Peyer's patch (tissue), 4 donors: ENCODE measurements around the gene MELK.
A peak's percentile ranks its signal among the peaks of the same experiment; 100 is the strongest.

ENCODE experiments used
- POLR2A ChIP-seq, 2 donors: fragments of 450-650 bp; IDR thresholded peaks; one replicate each; pipeline ENCODE4 v1.5.1; 2017; ENCODE audit warnings: antibody characterized with exemption in 2 of 2, mild to moderate bottlenecking in 2 of 2, moderate library complexity in 2 of 2
- TF ChIP-seq, protein P1 (sequence below), 6 experiments: fragments of 450-650 bp in 4 of 6; fragments of 200-600 bp in 2 of 6; sonication (generic) in 1 of 6; IDR thresholded peaks; one replicate each; pipeline ENCODE4 v1.5.1; 2017 to 2019; ENCODE audit warnings: antibody characterized with exemption in 6 of 6, mild to moderate bottlenecking in 3 of 6, moderate library complexity in 1 of 6

DNA sequence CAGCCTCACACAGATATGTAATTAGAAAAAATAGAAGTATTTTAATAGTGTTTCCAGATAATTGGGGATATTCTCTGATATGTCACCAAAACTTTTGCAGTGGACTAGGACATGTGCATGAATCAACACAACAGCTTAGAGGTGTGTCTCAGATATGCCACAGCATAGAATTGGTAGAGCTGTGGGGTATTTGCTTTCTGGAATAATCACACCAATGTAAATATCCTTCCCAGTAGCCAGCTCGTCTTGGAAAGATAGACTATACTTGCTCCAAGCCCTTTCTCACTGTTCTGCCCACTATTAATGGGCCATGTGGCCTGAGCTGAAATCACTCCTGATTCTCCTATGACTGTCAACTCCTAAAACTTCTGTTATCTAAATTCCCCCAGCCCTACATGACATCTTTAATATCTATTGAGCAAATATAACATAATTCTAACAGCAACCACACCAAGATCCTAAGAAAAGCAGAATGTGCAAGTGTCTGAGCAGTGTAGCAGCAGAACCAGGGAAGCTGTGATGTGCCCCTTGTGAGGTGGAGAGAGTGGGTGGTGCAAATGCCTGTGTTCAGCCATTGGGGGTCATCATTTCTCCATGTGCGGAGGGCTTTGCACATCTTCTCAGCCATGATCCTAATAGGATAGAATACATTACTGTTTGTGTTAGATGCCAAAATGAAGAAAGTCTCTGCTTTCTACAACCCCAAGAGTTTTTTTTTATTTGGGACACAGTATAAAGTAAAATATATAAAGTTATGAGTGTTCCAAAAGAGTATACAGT, 65.0 kb downstream of the MELK start:
- no peak for TF ChIP-seq POLR2A (IDR thresholded peaks at IDR 0.05)
- TF ChIP-seq, protein P1, sequence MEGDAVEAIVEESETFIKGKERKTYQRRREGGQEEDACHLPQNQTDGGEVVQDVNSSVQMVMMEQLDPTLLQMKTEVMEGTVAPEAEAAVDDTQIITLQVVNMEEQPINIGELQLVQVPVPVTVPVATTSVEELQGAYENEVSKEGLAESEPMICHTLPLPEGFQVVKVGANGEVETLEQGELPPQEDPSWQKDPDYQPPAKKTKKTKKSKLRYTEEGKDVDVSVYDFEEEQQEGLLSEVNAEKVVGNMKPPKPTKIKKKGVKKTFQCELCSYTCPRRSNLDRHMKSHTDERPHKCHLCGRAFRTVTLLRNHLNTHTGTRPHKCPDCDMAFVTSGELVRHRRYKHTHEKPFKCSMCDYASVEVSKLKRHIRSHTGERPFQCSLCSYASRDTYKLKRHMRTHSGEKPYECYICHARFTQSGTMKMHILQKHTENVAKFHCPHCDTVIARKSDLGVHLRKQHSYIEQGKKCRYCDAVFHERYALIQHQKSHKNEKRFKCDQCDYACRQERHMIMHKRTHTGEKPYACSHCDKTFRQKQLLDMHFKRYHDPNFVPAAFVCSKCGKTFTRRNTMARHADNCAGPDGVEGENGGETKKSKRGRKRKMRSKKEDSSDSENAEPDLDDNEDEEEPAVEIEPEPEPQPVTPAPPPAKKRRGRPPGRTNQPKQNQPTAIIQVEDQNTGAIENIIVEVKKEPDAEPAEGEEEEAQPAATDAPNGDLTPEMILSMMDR (IDR thresholded peaks at IDR 0.05): peak in 1 of 6 experiments; percentile 8
